ENCODE measurements around the gene TMEM178A.

DNA sequence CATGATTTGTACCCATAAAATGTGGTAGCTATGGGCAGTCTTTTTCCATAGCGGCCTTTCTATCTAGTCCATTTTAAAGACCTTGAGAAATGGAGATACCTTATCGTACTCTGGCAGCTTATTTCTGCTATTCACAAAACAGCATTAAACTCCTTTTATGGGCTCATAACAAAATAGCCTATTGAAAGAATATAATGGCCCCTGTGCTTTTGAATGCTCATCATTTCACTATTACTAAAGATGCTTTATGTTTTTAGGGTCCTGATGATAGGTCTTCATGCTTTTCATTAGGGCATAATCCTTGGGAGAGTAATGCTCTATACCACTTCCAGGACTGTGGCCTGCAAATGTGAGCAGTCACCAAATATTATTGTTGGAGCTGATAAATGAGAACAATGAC, 7.3 kb upstream of the TMEM178A start:
- TF ChIP-seq, protein P1, sequence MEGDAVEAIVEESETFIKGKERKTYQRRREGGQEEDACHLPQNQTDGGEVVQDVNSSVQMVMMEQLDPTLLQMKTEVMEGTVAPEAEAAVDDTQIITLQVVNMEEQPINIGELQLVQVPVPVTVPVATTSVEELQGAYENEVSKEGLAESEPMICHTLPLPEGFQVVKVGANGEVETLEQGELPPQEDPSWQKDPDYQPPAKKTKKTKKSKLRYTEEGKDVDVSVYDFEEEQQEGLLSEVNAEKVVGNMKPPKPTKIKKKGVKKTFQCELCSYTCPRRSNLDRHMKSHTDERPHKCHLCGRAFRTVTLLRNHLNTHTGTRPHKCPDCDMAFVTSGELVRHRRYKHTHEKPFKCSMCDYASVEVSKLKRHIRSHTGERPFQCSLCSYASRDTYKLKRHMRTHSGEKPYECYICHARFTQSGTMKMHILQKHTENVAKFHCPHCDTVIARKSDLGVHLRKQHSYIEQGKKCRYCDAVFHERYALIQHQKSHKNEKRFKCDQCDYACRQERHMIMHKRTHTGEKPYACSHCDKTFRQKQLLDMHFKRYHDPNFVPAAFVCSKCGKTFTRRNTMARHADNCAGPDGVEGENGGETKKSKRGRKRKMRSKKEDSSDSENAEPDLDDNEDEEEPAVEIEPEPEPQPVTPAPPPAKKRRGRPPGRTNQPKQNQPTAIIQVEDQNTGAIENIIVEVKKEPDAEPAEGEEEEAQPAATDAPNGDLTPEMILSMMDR (IDR thresholded peaks at IDR 0.05; ENCODE audit: control extremely low read depth in 1 of 3, insufficient read depth in 1 of 3, low read depth in 1 of 3, low read length in 3 of 3), result no peak
- TF ChIP-seq POLR2A (IDR thresholded peaks at IDR 0.05; ENCODE audit: control extremely low read depth in 1 of 2, low read depth in 2 of 2, low read length in 2 of 2), result no peak
- TF ChIP-seq RXRA (IDR thresholded peaks at IDR 0.05; ENCODE audit: insufficient read depth, low read depth, low read length), result no peak

Data from H1 (cell line).